WTC11 (cell line): Measurements from ENCODE around the gene EHBP1L1. TPM values are rescaled to one million over a fixed set of nuclear protein-coding genes. Genes with fewer than 3 reads are reported as not detected.

Experiments
- ATAC-seq: fragments of 200-7000 bp; cut with Tn5 transposase; 2 replicates; pipeline ENCODE4 v1.10.0; 2021; ENCODE audit warnings: mild to moderate bottlenecking, moderate library complexity
- CTCF ChIA-PET: fragments of 300-600 bp; sonication (Branson Sonifier 250); formaldehyde crosslinking; loops from one replicate; lab custom pipeline; 2021; ENCODE audit warnings: antibody characterized with exemption; lab: Charles Lee
- POLR2A ChIA-PET: fragments of 350-600 bp; sonication (Branson Sonifier 250); formaldehyde crosslinking; loops from one replicate; lab custom pipeline; 2021; ENCODE audit warnings: antibody characterized with exemption; lab: Charles Lee
- DNase-seq: peaks from one replicate; pipeline ENCODE4 v3.0.0; 2021; ENCODE audit warnings: low spot score
- H3K27ac Mint-ChIP-seq: 2 replicates; pipeline ENCODE4 v1.8.0; 2021; ENCODE audit warnings: mixed read lengths
- H3K27me3 Mint-ChIP-seq: 2 replicates; pipeline ENCODE4 v1.8.0; 2021; ENCODE audit warnings: low read depth, mild to moderate bottlenecking, moderate library complexity, mixed read lengths
- H3K36me3 Mint-ChIP-seq: 2 replicates; pipeline ENCODE4 v1.8.0; 2021; ENCODE audit warnings: mixed read lengths
- H3K4me1 Mint-ChIP-seq: 2 replicates; pipeline ENCODE4 v1.8.0; 2022; ENCODE audit warnings: mixed read lengths
- H3K4me3 Mint-ChIP-seq: 2 replicates; pipeline ENCODE4 v1.8.0; 2021; ENCODE audit warnings: mild to moderate bottlenecking, moderate library complexity, mixed read lengths
- H3K9me3 Mint-ChIP-seq: 2 replicates; pipeline ENCODE4 v1.8.0; 2021; ENCODE audit warnings: mixed read lengths
- ARID4B ChIP-seq: sonication (generic); formaldehyde crosslinking; IDR thresholded peaks from 2 replicates; pipeline ENCODE4 v1.8.0; 2023; ENCODE audit warnings: missing genetic modification reagents, mild to moderate bottlenecking, borderline replicate concordance
- ATF6 ChIP-seq: sonication (generic); formaldehyde crosslinking; IDR thresholded peaks from 2 replicates; pipeline ENCODE4 v1.8.1; 2023; ENCODE audit warnings: mild to moderate bottlenecking, missing genetic modification reagents
- CTCF ChIP-seq: fragments of 200-600 bp; IDR thresholded peaks from 2 replicates; pipeline ENCODE4 v1.8.0; 2022; ENCODE audit warnings: antibody characterized with exemption
- ELF4 ChIP-seq: sonication (generic); formaldehyde crosslinking; IDR thresholded peaks from 2 replicates; pipeline ENCODE4 v1.8.1; 2022; ENCODE audit warnings: low read depth, mild to moderate bottlenecking, moderate library complexity, missing genetic modification reagents
- ERG ChIP-seq: fragments of 250-450 bp; sonication (Bioruptor Pico); IDR thresholded peaks from 2 replicates; pipeline ENCODE4 v1.8.0; 2021; ENCODE audit warnings: mild to moderate bottlenecking
- FOXK1 ChIP-seq: sonication (generic); formaldehyde crosslinking; IDR thresholded peaks from 2 replicates; pipeline ENCODE4 v1.8.0; 2022; ENCODE audit warnings: mild to moderate bottlenecking, moderate library complexity, missing genetic modification reagents
- GABPB1 ChIP-seq: sonication (generic); formaldehyde crosslinking; IDR thresholded peaks from 2 replicates; pipeline ENCODE4 v1.8.1; 2023; ENCODE audit warnings: mild to moderate bottlenecking, missing genetic modification reagents
- JAZF1 ChIP-seq: fragments of 250-450 bp; sonication (Bioruptor Pico); IDR thresholded peaks from 2 replicates; pipeline ENCODE4 v1.9.0; 2021; ENCODE audit warnings: moderate library complexity, mild to moderate bottlenecking, inconsistent platforms
- MAX ChIP-seq: sonication (generic); formaldehyde crosslinking; IDR thresholded peaks from 2 replicates; pipeline ENCODE4 v1.8.0; 2022; ENCODE audit warnings: mild to moderate bottlenecking, missing genetic modification reagents
- MXD4 ChIP-seq: fragments of 250-450 bp; sonication (Bioruptor Pico); IDR thresholded peaks from 2 replicates; pipeline ENCODE4 v1.8.0; 2021; ENCODE audit warnings: mild to moderate bottlenecking, moderate library complexity, borderline replicate concordance
- RORB ChIP-seq: fragments of 250-450 bp; sonication (Bioruptor Pico); IDR thresholded peaks from 2 replicates; pipeline ENCODE4 v1.9.0; 2021; ENCODE audit warnings: mild to moderate bottlenecking
- TCF7 ChIP-seq: sonication (generic); formaldehyde crosslinking; IDR thresholded peaks from 2 replicates; pipeline ENCODE4 v1.8.0; 2022; ENCODE audit warnings: mild to moderate bottlenecking, low read depth, missing genetic modification reagents, moderate library complexity
- TEAD1 ChIP-seq: sonication (generic); formaldehyde crosslinking; IDR thresholded peaks from 2 replicates; pipeline ENCODE4 v1.8.0; 2022; ENCODE audit warnings: mild to moderate bottlenecking, missing genetic modification reagents
- ZMAT4 ChIP-seq: fragments of 250-450 bp; sonication (Bioruptor Pico); IDR thresholded peaks from 2 replicates; pipeline ENCODE4 v1.9.0; 2021; ENCODE audit warnings: mild to moderate bottlenecking
- ZNF138 ChIP-seq: sonication (generic); formaldehyde crosslinking; conservative IDR thresholded peaks from 2 replicates; pipeline ENCODE4 v1.8.1; 2022; ENCODE audit warnings: mild to moderate bottlenecking, moderate library complexity, missing genetic modification reagents
- ZNF423 ChIP-seq: fragments of 250-450 bp; sonication (Bioruptor Pico); IDR thresholded peaks from 2 replicates; pipeline ENCODE4 v2.1.2; 2022; ENCODE audit warnings: mild to moderate bottlenecking, moderate library complexity
- ZNF425 ChIP-seq: fragments of 250-450 bp; sonication (Bioruptor Pico); conservative IDR thresholded peaks from 2 replicates; pipeline ENCODE4 v1.9.0; 2021; ENCODE audit warnings: mild to moderate bottlenecking
- ZNF532 ChIP-seq: fragments of 250-450 bp; sonication (Bioruptor Pico); IDR thresholded peaks from 2 replicates; pipeline ENCODE4 v1.9.0; 2021; ENCODE audit warnings: mild to moderate bottlenecking, borderline replicate concordance
- total RNA-seq: library from RNA; stranded (reverse); gene quantifications from 3 replicates; pipeline ENCODE4 v1.2.3, GENCODE V29; 2021

EHBP1L1 gene
- total RNA-seq, 1 experiment from 2014 or later, result 11.8 TPM

GRCh38 chr11:65630215-65630614 lies 54.4 kb downstream of the EHBP1L1 start:
- no peaks in the 10 kb centered on the region for H3K9me3 Mint-ChIP-seq
- H3K36me3 Mint-ChIP-seq, result peaks cover 23% of the 10 kb centered on the region
- ChIA-PET CTCF (no interaction called here), POLR2A (no interaction called here)
- no peak overlapping the region for H3K27ac Mint-ChIP-seq
- DNase-seq, result no peak
- no peak for TF ChIP-seq GABPB1 (CRISPR knock-in tag)
- TF ChIP-seq ZNF425 (CRISPR knock-in tag), result no peak
- TF ChIP-seq FOXK1 (CRISPR knock-in tag), result no peak
- no peak for TF ChIP-seq ATF6 (CRISPR knock-in tag)
- no peak for TF ChIP-seq MXD4
- no peak for TF ChIP-seq ERG (CRISPR knock-in tag)
- TF ChIP-seq ZNF138 (CRISPR knock-in tag), result no peak
- no peak for TF ChIP-seq TEAD1 (CRISPR knock-in tag)
- no peak for TF ChIP-seq ELF4 (CRISPR knock-in tag)
- no peak for TF ChIP-seq MAX (CRISPR knock-in tag)
- TF ChIP-seq ZMAT4, result no peak
- TF ChIP-seq ZNF532 (CRISPR knock-in tag), result no peak
- no peak for ATAC-seq
- H3K27me3 Mint-ChIP-seq, result no peaks in the 10 kb centered on the region
- H3K4me1 Mint-ChIP-seq, result no peaks in the 10 kb centered on the region
- H3K4me3 Mint-ChIP-seq, result no peak overlapping the region

- peaks cover 11% of the 10 kb centered on the region for H3K4me1 Mint-ChIP-seq
- no peak overlapping the region for H3K27ac Mint-ChIP-seq
- no peak for DNase-seq
- POLR2A ChIA-PET, result interaction anchor here (0.9 kb wide), 1 partner anchor 226 kb away, joined by 3 read pairs; the partner anchor contains the start of gene MUS81
- CTCF ChIA-PET, result interaction anchor here (1.4 kb wide), 1 partner anchor 8 kb away, joined by 3 read pairs; no protein-coding TSS in a partner anchor
- no peaks in the 10 kb centered on the region for H3K9me3 Mint-ChIP-seq
- H3K36me3 Mint-ChIP-seq, result peaks cover 18% of the 10 kb centered on the region
- H3K27me3 Mint-ChIP-seq, result no peaks in the 10 kb centered on the region
- H3K4me3 Mint-ChIP-seq, result no peak overlapping the region
- ATAC-seq, result no peak
- no peak for TF ChIP-seq ARID4B (CRISPR knock-in tag)
- TF ChIP-seq ZNF423 (CRISPR knock-in tag), result no peak
- no peak for TF ChIP-seq JAZF1
- TF ChIP-seq TCF7 (CRISPR knock-in tag), result no peak
- TF ChIP-seq RORB (CRISPR knock-in tag), result no peak
- no peak for TF ChIP-seq CTCF
Measured at GRCh38 chr11:65633390-65634108, 57.7 kb downstream of the EHBP1L1 start.
